Spinal cord (tissue), 10 donors: ENCODE data around the gene CPXM2. TPM values are rescaled to one million over a fixed set of nuclear protein-coding genes. Genes with fewer than 3 reads are reported as not detected.

Experiments
- DNase-seq, 6 donors: peaks; one replicate each; pipeline versions ENCODE4 v3.0.0 to v3.0.0-alpha.2; 2013 to 2015; ENCODE audit warnings: low spot score in 6 of 6, low read depth in 4 of 6
- H3K27ac ChIP-seq: one replicate; pipeline ENCODE4 v1.5.1; 2013; ENCODE audit warnings: low read depth, low read length, control low read depth
- H3K27me3 ChIP-seq: one replicate; pipeline ENCODE4 v1.6.1; 2013; ENCODE audit warnings: low read length; ENCODE audit not compliant: control insufficient read depth, insufficient read depth
- H3K36me3 ChIP-seq: one replicate; pipeline ENCODE4 v1.6.1; 2013; ENCODE audit warnings: low read length; ENCODE audit not compliant: control insufficient read depth, insufficient read depth
- H3K4me1 ChIP-seq: one replicate; pipeline ENCODE4 v1.6.1; 2013; ENCODE audit warnings: low read length; ENCODE audit not compliant: control insufficient read depth, insufficient read depth
- H3K4me3 ChIP-seq: one replicate; pipeline ENCODE4 v1.5.1; 2013; ENCODE audit warnings: low read depth, low read length, control low read depth
- H3K9me3 ChIP-seq: one replicate; pipeline ENCODE4 v1.6.1; 2013; ENCODE audit warnings: low read length; ENCODE audit not compliant: control insufficient read depth, insufficient read depth
- WGBS: methylation state at CpG from one replicate; pipeline ENCODE4 v1.1.5; 2013; ENCODE audit warnings: missing lambda C conversion rate; ENCODE audit not compliant: insufficient coverage; 5-methylcytosine and 5-hydroxymethylcytosine counted together
- polyA plus RNA-seq, 2 donors: library from polyadenylated mRNA; unstranded; fragments of 120-200 nt; gene quantifications; one replicate each; pipeline ENCODE4 v1.2.1, GENCODE V29; 2013; ENCODE audit not compliant: insufficient read length in 2 of 2
- total RNA-seq, 2 donors: library from RNA; depleted of rRNA in 1 of 2; stranded (reverse); fragments of 120-200 nt in 1 of 2; fragments of >200 nt in 1 of 2; gene quantifications; one replicate each; pipeline versions ENCODE4 v1.2.3 to v1.2.4, GENCODE V29; 2013 to 2014
- donor health status: healthy.

The CPXM2 gene
- total and polyA plus RNA-seq, 4 donors, result 12.7 to 29.3 (median 25.0) TPM

- 78% methylated on average over 2 of the region's 2 CpGs for WGBS
- H3K4me1 ChIP-seq, result no peaks in the 10 kb centered on the region
These were observed 70.5 kb downstream of the CPXM2 start for GRCh38 chr10:123821136-123821535.

GRCh38 chr10:123809632-123810031, 82.0 kb downstream of the CPXM2 start:
- Histone ChIP-seq H3K4me3 (no peak overlapping the region), H3K4me1 (no peaks in the 10 kb centered on the region), H3K27ac (no peak overlapping the region), H3K9me3 (no peaks in the 10 kb centered on the region), H3K36me3 (no peaks in the 10 kb centered on the region), H3K27me3 (no peaks in the 10 kb centered on the region)
- DNase-seq, result no peak

More at GRCh38 chr10:123821136-123821535, 70.5 kb downstream of the CPXM2 start:
- no peak overlapping the region for H3K4me3 ChIP-seq
- no peaks in the 10 kb centered on the region for H3K9me3 ChIP-seq
- H3K36me3 ChIP-seq, result no peaks in the 10 kb centered on the region
- H3K27me3 ChIP-seq, result no peaks in the 10 kb centered on the region
- DNase-seq, result no peak
- H3K27ac ChIP-seq, result no peak overlapping the region

- Histone ChIP-seq H3K4me1 (no peaks in the 10 kb centered on the region), H3K9me3 (no peaks in the 10 kb centered on the region), H3K36me3 (no peaks in the 10 kb centered on the region), H3K27ac (no peak overlapping the region), H3K27me3 (no peaks in the 10 kb centered on the region), H3K4me3 (no peak overlapping the region)
- WGBS, result 59% methylated on average over 5 of the region's 6 CpGs
- DNase-seq, result no peak
These were observed 82.7 kb downstream of the CPXM2 start for GRCh38 chr10:123808906-123809305.

- H3K27ac ChIP-seq, result no peak overlapping the region
- H3K4me3 ChIP-seq, result no peak overlapping the region
- H3K4me1 ChIP-seq, result no peaks in the 10 kb centered on the region
- H3K27me3 ChIP-seq, result no peaks in the 10 kb centered on the region
- 38% methylated on average over 1 of the region's 2 CpGs for WGBS
- DNase-seq, result no peak
- no peaks in the 10 kb centered on the region for H3K36me3 ChIP-seq
- no peaks in the 10 kb centered on the region for H3K9me3 ChIP-seq
These were observed 83.3 kb downstream of the CPXM2 start for GRCh38 chr10:123808286-123808685.

- Histone ChIP-seq H3K27me3 (no peaks in the 10 kb centered on the region), H3K4me3 (no peak overlapping the region), H3K36me3 (no peaks in the 10 kb centered on the region), H3K9me3 (no peaks in the 10 kb centered on the region), H3K27ac (no peak overlapping the region), H3K4me1 (no peaks in the 10 kb centered on the region)
- 38% methylated on average over 3 of the region's 5 CpGs for WGBS
- DNase-seq, result peak in 1 of 6 donors; percentile 34
These were observed 84.1 kb downstream of the CPXM2 start for GRCh38 chr10:123807444-123808035.

GRCh38 chr10:123804716-123805115, 86.9 kb downstream of the CPXM2 start:
- WGBS, result 92% methylated on average over 2 of the region's 3 CpGs
- DNase-seq, result no peak
- H3K4me1 ChIP-seq, result no peaks in the 10 kb centered on the region

GRCh38 chr10:123800821-123801220, 90.8 kb downstream of the CPXM2 start:
- Histone ChIP-seq H3K27me3 (no peaks in the 10 kb centered on the region), H3K9me3 (no peaks in the 10 kb centered on the region), H3K4me3 (no peak overlapping the region), H3K36me3 (peaks cover 2% of the 10 kb centered on the region), H3K4me1 (no peaks in the 10 kb centered on the region), H3K27ac (no peak overlapping the region)
- 65% methylated on average over 6 of the region's 7 CpGs for WGBS
- no peak for DNase-seq

More at GRCh38 chr10:123804716-123805115, 86.9 kb downstream of the CPXM2 start:
- H3K9me3 ChIP-seq, result no peaks in the 10 kb centered on the region
- no peak overlapping the region for H3K27ac ChIP-seq
- H3K36me3 ChIP-seq, result no peaks in the 10 kb centered on the region
- H3K27me3 ChIP-seq, result no peaks in the 10 kb centered on the region
- H3K4me3 ChIP-seq, result no peak overlapping the region

GRCh38 chr10:123800289-123800688, 91.3 kb downstream of the CPXM2 start:
- no peak for DNase-seq
- Histone ChIP-seq H3K27me3 (no peaks in the 10 kb centered on the region), H3K9me3 (no peaks in the 10 kb centered on the region), H3K27ac (no peak overlapping the region), H3K4me3 (no peak overlapping the region), H3K36me3 (peaks cover 2% of the 10 kb centered on the region), H3K4me1 (no peaks in the 10 kb centered on the region)
- WGBS, result 10% methylated on average over 7 of the region's 9 CpGs

GRCh38 chr10:123798856-123799255, 92.8 kb downstream of the CPXM2 start:
- DNase-seq, result no peak
- Histone ChIP-seq H3K27me3 (no peaks in the 10 kb centered on the region), H3K4me1 (no peaks in the 10 kb centered on the region), H3K27ac (no peak overlapping the region), H3K36me3 (peaks cover 2% of the 10 kb centered on the region), H3K4me3 (no peak overlapping the region), H3K9me3 (no peaks in the 10 kb centered on the region)
- no CpG with 5 or more reads among the region's 1 CpG for WGBS

GRCh38 chr10:123797813-123798212, 93.8 kb downstream of the CPXM2 start:
- no peak for DNase-seq
- Histone ChIP-seq H3K4me1 (no peaks in the 10 kb centered on the region), H3K4me3 (no peak overlapping the region), H3K9me3 (no peaks in the 10 kb centered on the region), H3K27me3 (no peaks in the 10 kb centered on the region), H3K36me3 (peaks cover 2% of the 10 kb centered on the region), H3K27ac (no peak overlapping the region)
- WGBS, result no CpG with 5 or more reads among the region's 3 CpGs
